Smooth muscle cell (in vitro differentiated cells): ENCODE data around the gene KRT4. TPM values are rescaled to one million over a fixed set of nuclear protein-coding genes. Genes with fewer than 3 reads are reported as not detected.

Source experiments
- DNase-seq: peaks from one replicate; lab custom pipeline; 2025; ENCODE audit not compliant: unreplicated experiment; lab: John Stamatoyannopoulos, UW
- H2AFZ ChIP-seq: fragments of 200-600 bp; sonication (generic); 2 replicates; pipeline ENCODE4 v1.6.0; 2016; ENCODE audit warnings: antibody characterized with exemption, low read depth, mild to moderate bottlenecking
- H3F3A ChIP-seq: fragments of 200-600 bp; sonication (generic); 2 replicates; pipeline ENCODE4 v1.6.0; 2017; ENCODE audit warnings: antibody characterized with exemption, low read depth
- H3K27ac ChIP-seq: fragments of 200-600 bp; sonication (generic); 2 replicates; pipeline ENCODE4 v1.5.1; 2016; ENCODE audit warnings: low read depth, mild to moderate bottlenecking
- H3K27me3 ChIP-seq: fragments of 200-600 bp; sonication (generic); 2 replicates; pipeline ENCODE4 v1.6.1; 2016; ENCODE audit warnings: low read depth, mild to moderate bottlenecking
- H3K36me3 ChIP-seq: fragments of 200-600 bp; sonication (generic); 2 replicates; pipeline ENCODE4 v1.5.1; 2016; ENCODE audit warnings: low read depth
- H3K4me1 ChIP-seq: fragments of 200-600 bp; sonication (generic); 2 replicates; pipeline ENCODE4 v1.5.1; 2016; ENCODE audit warnings: low read depth
- H3K4me2 ChIP-seq: fragments of 200-600 bp; sonication (generic); 2 replicates; pipeline ENCODE4 v1.6.0; 2016; ENCODE audit warnings: mild to moderate bottlenecking
- H3K4me3 ChIP-seq: fragments of 200-600 bp; sonication (generic); 2 replicates; pipeline ENCODE4 v1.5.1; 2016; ENCODE audit warnings: mild to moderate bottlenecking
- H3K79me2 ChIP-seq: fragments of 200-600 bp; sonication (generic); 2 replicates; pipeline ENCODE4 v1.6.0; 2016; ENCODE audit warnings: low read depth, mild to moderate bottlenecking
- H3K9ac ChIP-seq: fragments of 200-600 bp; sonication (generic); 2 replicates; pipeline ENCODE4 v1.6.0; 2016; ENCODE audit warnings: low read depth
- H3K9me3 ChIP-seq: fragments of 200-600 bp; sonication (generic); replicated peaks from 2 replicates; pipeline ENCODE4 v1.5.1; 2016; ENCODE audit warnings: low read depth
- H4K20me1 ChIP-seq: fragments of 200-600 bp; sonication (generic); 2 replicates; pipeline ENCODE4 v1.6.0; 2016; ENCODE audit warnings: low read depth
- CTCF ChIP-seq: fragments of 200-600 bp; sonication (generic); IDR thresholded peaks from 2 replicates; pipeline ENCODE4 v1.5.1; 2017; ENCODE audit warnings: borderline replicate concordance, mild to moderate bottlenecking, antibody characterized with exemption; ENCODE audit not compliant: insufficient read depth, poor library complexity, severe bottlenecking
- WGBS: methylation state at CpG from one replicate; pipeline ENCODE4 v1.1.7; 2016; ENCODE audit warnings: low lambda C conversion rate; 5-methylcytosine and 5-hydroxymethylcytosine counted together
- polyA plus RNA-seq: library from polyadenylated mRNA; unstranded; fragments of >200 nt; fragmentation: Nextera tagmentation; extraction: Ambion mirVana; gene quantifications from 2 replicates; pipeline ENCODE4 v1.2.1, GENCODE V29; 2016
- total RNA-seq: library from RNA; depleted of rRNA; stranded (reverse); fragments of >200 nt; gene quantifications from 2 replicates; pipeline ENCODE4 v1.2.3, GENCODE V29; 2014

The KRT4 gene
- total and polyA plus RNA-seq, 2 experiments from 2014 or later = not detected

DNA sequence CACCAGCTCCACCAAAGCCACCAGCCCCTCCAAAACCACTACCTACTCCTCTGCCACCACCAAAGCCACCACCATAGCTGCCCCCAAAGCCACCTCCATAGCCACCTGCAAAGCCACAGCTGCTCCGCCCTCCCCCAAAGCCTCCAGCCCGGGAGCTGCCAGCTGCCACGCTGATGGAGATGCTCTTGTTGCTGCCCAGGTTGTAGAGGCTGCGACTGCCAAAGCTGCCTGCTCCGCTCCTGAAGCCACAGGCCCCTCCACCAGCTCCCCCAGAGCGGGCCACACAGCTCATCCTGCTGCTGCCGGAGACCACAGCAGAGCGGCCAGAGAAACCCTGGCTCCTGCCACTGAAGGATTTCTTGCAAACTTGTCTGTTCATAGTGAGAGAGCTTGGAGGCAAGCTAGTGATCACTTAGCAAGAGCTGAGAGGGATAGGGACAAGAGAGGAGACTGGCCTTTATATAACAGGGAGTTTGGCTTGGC lies 37.0 kb downstream of the KRT4 start, which contains the start of gene KRT76:
Gene KRT76 (minus strand): TSS at position 433 of the 483 bp plus-strand sequence. CDS start 54 bp downstream, at position 379.
- Histone ChIP-seq H3K27me3 (peaks cover 72% of the 10 kb centered on the region), H4K20me1 (no peaks in the 10 kb centered on the region), H3K9ac (no peak within 1 kb of the TSS), H3K79me2 (no peaks in the 10 kb centered on the region), H3K9me3 (no peaks in the 10 kb centered on the region), H3K4me3 (no peak within 1 kb of the TSS), H3K36me3 (no peaks in the 10 kb centered on the region), H3F3A (no peaks in the 10 kb centered on the region), H3K4me2 (no peak within 1 kb of the TSS), H3K4me1 (no peaks in the 10 kb centered on the region), H2AFZ (no peak within 1 kb of the TSS), H3K27ac (no peak within 1 kb of the TSS)
- WGBS = 93% methylated on average over 8 of the region's 8 CpGs
- no peak for DNase-seq
- no peak for TF ChIP-seq CTCF

DNA sequence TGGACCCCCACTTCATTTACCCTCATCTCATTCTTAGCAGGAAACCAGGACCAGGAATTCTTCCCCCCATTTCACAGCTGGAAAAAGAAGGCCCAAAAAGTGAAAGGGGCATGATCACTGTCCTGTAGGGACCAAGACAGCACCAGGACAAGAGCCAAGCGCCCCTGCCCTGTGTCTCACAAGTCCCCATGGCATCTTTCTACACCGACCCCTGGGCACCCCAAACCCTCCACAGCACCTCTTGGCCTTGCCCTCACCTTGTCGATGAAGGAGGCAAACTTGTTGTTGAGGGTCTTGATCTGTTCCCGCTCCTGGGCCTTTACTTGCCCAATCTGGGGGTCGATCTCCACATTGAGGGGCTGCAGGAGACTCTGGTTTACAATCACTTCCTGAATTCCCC lies 37.5 kb downstream of the KRT4 start:
- Histone ChIP-seq H3K4me3 (no peak overlapping the region), H3K79me2 (no peaks in the 10 kb centered on the region), H3K4me1 (no peaks in the 10 kb centered on the region), H3K4me2 (no peak overlapping the region), H3K9me3 (no peaks in the 10 kb centered on the region), H3K36me3 (no peaks in the 10 kb centered on the region), H3K27me3 (peaks cover 68% of the 10 kb centered on the region), H3K27ac (no peak overlapping the region), H3F3A (no peaks in the 10 kb centered on the region), H3K9ac (no peak overlapping the region), H2AFZ (no peak overlapping the region), H4K20me1 (no peaks in the 10 kb centered on the region)
- 92% methylated on average over 5 of the region's 5 CpGs for WGBS
- TF ChIP-seq CTCF = no peak
- DNase-seq = no peak

GRCh38 chr12:52774629-52775250 lies 39.2 kb downstream of the KRT4 start:
- Histone ChIP-seq H3K4me1 (no peaks in the 10 kb centered on the region), H3F3A (no peaks in the 10 kb centered on the region), H3K9me3 (no peaks in the 10 kb centered on the region), H3K36me3 (no peaks in the 10 kb centered on the region), H3K4me3 (no peak overlapping the region), H3K27me3 (peaks cover 58% of the 10 kb centered on the region), H2AFZ (no peak overlapping the region), H3K79me2 (no peaks in the 10 kb centered on the region), H3K4me2 (no peak overlapping the region), H4K20me1 (no peaks in the 10 kb centered on the region), H3K9ac (no peak overlapping the region), H3K27ac (no peak overlapping the region)
- DNase-seq = no peak
- 76% methylated on average over 8 of the region's 8 CpGs for WGBS
- no peak for TF ChIP-seq CTCF

GRCh38 chr12:52772772-52773171 lies 41.1 kb downstream of the KRT4 start:
- H3K9me3 ChIP-seq = no peaks in the 10 kb centered on the region
- DNase-seq = no peak
- no peak overlapping the region for H3K4me2 ChIP-seq
- no peak overlapping the region for H3K9ac ChIP-seq
- no peaks in the 10 kb centered on the region for H3K79me2 ChIP-seq
- H4K20me1 ChIP-seq = no peaks in the 10 kb centered on the region
- no peak overlapping the region for H3K4me3 ChIP-seq
- H3K27me3 ChIP-seq = peaks cover 38% of the 10 kb centered on the region
- no peaks in the 10 kb centered on the region for H3F3A ChIP-seq
- TF ChIP-seq CTCF = no peak
- WGBS = 73% methylated on average over 3 of the region's 3 CpGs
- no peak overlapping the region for H3K27ac ChIP-seq
- no peaks in the 10 kb centered on the region for H3K4me1 ChIP-seq
- H3K36me3 ChIP-seq = no peaks in the 10 kb centered on the region
- no peak overlapping the region for H2AFZ ChIP-seq
